GM04504 (cell line): ENCODE data around the gene KATNB1.
"Not testable (repeated sequence)": the region's sequence is repeated elsewhere in the genome, so short reads cannot be mapped to it uniquely, and the experiment has no call there.

Source experiments
- DNase-seq: peaks from one replicate; pipeline ENCODE4 v3.0.0-alpha.2; 2012; ENCODE audit warnings: low read depth

KATNB1 gene

DNA sequence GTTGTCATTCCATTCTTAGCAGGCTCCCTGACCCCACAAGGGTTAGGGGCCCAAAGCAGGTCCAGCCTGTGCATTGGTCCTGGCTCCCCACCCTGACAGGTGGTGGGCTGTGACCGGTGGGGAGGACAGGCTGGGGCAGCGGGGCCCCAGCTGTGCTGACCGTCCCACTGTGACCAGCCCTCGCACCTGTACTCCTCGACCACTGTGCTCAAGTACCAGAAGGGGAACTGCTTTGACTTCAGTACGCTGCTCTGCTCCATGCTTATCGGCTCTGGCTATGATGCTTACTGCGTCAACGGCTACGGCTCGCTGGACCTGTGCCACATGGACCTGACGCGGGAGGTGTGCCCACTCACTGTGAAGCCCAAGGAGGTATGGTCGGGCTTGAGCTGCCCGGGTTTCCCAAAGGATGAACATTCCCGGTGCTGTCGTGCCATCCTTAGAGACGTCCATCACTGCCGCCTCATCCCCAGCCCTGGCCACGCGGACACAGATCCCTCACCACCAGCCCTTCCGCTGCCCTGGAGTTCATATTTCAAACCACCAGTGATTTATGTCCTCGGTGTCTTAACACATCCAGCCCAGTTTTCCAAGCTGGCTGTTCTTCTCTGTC, 33.7 kb upstream of the KATNB1 start:
- no peak for DNase-seq

DNA sequence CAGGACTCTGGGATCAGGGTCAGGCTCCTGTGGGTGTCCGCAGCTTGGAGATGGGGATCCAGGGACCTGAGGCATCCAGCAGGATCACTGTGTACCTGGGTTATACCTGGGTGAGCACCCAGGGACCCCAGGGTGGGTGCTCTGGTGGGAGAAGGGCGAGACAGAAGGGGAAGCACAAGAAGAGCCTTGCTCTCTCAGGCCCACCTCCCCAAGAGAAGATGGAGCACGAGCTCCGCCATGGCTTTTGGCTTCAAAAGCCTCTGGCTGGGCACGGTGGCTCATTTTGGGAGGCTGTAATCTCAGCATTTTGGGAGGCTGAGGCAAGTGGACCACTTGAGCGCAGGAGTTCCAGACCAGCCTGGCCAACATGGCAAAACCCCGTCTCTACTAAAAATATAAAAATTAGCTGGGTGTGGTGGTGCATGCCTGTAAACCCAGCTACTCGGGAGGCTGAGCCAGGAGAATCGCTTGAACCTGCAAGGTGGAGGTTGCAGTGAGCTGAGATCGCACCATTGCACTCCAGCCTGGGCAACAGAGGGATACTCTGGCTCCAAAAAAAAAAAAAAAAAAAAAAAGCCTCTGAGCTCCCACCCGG, 32.1 kb upstream of the KATNB1 start:
- no peak for DNase-seq

DNA sequence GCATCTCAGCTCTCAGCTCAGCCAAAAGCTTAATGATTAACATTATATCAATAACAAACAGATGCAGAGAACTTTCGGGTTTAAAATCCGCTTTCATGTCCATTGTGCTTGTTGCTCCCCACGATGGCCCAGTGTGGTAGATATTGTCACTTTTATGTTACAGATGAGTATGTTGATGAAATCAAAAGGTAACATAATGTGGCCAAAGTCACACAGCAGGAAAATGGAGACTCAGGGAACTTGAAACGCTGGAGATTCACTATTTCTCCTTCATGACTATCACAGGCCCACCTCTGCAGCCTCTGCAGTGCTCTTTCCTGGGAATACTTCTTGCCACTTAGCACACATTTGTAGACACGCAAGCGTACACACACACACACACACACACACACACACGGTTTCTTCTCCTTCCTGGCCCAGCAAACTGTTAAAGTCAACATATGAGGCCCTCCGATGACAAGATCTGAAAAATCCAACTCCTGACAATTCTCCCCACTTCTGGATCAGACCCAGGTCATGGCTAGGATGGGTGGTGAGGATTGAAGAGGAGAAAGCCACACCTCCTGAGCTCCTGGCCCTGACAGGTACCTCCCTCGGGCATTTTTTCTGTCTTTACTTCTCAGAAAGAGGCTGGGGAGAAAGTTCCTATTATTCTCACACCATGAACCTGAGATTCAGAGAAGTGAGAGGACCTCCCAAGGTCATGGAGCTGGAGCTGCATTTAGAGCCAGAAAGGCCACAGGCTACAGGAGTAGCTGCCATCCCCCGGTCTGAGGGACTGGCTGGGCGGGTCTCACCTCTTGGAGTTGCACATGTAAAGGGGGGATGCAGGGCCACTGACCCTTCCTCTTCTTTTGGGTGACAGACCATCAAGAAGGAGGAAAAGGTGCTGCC, 31.3 kb upstream of the KATNB1 start:
- DNase-seq, result no peak

DNA sequence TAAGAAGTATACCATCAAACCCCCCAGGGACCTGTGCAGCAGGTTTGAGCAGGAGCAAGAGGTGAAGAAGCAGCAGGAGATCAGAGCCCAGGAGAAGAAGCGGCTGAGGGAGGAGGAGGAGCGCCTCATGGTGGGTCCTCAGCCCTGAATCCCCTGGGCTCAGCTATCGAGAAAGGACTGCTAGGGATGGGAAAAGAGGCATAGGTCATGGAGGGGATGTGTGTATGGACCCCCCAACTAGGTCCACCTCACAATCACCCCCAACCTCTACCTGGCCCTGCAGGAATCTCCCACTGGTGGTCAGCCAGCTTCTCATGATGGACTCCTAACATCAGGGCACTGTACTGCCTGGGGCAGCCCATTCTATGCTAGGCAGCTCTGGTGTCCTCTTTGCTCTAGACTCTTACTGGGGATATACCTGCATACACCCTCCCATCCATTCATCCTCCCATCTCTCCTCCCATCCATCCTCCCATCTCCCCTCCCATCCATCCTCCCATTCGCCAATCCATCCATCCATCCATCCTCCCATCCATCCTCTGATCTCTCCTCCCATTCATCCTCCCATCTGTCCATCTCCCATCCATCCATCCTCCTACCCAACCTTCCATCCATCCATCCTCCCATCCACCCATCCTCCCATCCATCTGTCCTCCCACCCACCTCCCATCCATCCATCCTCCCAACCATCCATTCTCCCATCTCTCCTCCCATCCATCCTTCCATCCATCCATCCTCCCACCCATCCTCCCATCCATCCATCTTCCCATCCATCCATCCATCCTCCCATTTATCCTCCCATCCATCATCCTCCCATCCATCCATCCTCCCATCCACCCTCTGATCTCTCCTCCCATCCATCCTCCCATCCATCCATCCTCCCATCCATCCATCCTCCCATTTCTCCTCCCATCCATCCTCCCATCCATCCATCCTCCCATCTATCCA, 30.4 kb upstream of the KATNB1 start:
- DNase-seq, result no peak

DNA sequence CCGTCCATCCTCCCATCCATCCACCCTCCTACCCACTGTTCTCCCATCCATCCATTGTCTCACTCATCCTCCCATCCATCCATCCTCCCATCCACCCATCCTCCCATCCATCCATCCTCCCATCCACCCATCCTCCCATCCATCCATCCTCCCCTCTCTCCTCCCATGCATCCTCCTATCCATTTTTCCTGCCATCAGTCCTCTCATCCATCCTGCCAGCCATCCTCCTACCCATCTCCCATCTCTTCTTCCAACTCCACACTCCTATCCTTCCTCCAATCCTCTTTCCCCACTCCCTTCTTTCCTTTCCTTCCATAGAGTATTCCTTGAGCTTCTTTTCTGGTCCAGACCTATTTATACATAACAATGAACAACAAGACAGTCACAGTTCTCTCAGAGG, 28.9 kb upstream of the KATNB1 start:
- DNase-seq, result no peak

DNA sequence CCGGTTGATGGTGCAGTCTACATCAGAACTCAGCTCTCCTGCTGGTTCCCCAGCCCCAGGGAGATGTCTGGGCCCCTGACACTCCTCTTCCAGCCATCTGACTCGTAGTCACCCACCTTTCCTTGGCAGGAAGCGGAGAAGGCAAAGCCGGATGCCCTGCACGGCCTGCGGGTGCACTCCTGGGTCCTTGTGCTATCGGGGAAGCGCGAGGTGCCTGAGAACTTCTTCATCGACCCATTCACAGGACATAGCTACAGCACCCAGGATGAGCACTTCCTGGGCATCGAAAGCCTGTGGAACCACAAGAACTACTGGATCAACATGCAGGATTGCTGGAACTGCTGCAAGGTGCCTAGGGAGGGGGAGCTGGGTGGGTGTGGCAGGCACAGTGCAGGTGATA, 28.2 kb upstream of the KATNB1 start:
- no peak for DNase-seq

DNA sequence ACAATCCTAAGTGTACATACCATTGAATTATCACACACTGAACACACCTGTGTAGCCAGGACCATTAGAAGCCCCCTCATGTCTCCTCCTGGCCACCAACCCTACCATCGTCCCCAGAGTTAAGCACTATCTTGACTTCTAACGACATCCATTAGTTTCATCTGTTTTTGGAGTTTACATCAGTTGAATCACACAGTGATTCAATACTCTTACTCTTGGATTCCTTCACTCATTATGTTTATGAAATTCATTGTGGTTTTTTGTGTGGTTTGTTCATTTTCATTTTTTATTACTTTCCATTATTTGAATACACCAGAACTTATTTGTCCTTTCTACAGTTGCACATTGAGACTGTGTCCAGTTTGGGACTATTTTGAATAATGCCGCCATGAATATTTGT, 27.4 kb upstream of the KATNB1 start:
- no peak for DNase-seq

DNA sequence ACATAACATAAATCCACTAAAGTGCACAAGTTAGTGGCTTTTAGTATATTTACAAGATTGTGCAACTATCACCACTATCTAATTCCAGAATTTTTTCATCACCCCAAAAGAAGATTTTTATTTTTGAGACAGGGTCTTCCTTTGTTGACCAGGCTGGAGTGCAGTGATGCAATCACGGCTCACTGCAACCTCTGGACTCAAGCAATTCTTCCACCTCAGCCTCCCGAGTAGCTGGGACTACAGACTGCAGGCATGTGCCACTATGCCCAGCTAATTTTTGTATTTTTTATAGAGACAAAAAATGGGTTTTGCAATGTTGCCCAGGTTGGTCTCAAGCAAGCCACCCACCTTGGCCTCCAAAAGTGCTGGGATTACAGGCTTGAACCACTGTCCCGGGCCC, 25.9 kb upstream of the KATNB1 start:
- DNase-seq, result no peak

DNA sequence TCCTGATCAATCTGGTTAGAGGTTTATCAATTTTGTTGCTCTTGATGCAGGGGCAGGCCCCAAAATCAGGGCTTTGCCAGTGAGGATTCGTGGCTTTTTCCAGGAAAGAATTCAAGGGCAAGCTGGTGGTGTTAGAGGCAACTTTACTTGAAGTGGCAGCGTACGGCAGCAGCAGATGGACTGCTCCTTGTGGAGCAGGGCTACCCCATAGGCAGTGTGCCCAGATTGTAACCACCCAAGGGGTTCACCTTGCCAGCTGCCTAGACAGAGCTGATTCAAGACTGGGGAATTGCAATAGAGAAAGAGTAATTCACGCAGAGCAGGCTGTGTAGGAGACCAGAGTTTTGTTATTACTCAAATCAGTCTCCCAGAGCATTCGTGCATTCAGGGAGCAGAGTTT, 24.2 kb upstream of the KATNB1 start:
- DNase-seq, result no peak

DNA sequence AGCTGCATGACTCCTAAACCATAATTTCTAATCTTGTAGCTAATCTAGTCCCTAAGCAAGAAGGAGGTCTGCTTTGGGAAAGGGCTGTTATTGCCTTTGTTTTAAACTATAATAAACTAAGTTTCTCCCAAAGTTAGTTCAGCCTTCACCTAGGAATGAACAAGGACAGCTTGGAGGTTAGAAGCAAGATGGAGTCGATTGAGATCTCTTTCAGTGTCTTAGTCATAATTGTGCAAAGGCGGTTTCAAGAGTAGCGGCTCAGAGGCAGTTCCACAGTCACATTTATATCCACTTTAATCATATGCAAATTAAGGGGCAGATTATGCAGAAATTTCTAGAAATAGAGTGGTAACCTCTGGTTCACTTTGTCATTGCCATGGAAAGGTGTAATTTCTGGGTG, 23.6 kb upstream of the KATNB1 start:
- no peak for DNase-seq

DNA sequence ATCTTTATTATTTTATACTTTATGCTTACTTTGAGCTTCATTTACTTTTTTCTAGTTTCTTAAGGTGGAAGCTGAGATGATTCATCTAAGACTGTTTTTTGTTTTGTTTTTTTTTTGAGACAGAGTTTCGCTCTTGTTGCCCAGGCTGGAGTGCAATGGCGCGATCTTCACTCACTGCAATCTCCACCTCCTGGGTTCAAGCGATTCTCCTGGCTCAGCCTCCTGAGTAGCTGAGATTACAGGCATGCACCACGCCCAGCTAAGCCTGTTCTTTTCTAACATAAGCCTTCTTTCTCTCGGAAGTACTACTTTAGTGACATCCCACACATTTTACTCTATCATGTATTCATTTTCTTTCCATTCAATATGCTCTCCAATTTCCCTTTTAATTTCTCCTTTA, 23.0 kb upstream of the KATNB1 start:
- DNase-seq, result not testable (repeated sequence)

DNA sequence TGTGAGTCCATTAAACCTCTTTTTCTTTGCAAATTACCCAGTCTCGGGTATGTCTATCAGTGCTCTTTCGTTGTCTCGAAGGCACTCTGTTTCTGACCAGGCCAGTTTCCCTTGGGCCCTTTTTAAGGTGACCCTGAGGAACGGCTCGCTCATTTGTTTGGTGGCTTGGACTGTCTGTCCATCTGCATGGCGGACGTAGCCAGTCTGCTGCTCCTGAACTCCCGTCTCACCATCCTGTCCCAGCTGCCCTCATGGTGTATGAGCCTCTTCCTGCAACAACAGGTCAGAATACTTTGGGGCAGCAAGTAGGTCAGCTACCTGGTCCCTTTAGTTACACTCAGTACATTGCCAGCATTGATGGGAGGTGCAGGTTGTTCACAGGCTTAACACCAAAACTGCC, 22.0 kb upstream of the KATNB1 start:
- no peak for DNase-seq

DNA sequence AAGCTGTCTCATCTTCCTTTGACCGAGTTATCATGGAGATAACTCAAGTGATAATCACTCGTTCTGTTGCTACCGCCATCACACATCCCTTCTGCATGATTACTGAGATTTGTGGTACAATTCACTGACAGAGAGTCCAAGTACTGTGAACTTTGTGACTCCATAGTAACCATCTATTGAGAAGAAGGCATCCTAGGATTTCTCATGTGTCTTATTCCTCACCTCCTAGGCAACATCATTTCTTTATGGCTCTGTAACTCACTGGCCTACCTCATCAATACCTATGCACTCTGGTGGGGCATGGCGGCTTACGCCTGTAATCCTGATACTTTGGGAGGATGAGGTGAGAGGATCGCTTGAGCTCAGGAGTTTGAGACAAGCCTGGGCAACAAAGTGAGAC, 21.5 kb upstream of the KATNB1 start:
- DNase-seq, result no peak

DNA sequence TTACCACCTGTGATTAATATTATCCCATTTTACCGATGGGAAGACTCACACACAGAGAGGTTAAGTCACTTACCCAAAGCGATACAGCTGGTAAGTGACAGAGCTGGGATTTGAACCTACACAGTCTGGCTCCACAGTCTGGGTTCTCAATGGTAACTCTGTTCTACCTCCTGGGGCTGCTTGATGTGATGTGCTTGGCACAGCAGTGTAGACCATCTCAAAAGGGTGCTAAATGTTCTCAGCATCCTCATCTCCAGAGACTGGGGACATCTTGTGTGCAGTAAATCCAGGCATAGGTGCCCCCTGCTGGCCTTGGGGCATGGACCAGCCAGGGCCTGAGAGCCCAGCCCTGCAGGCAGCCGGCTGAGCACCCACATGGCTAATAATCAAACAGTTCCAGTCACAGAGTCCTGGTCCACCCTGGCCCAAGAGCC, 15.4 kb upstream of the KATNB1 start:
- no peak for DNase-seq

DNA sequence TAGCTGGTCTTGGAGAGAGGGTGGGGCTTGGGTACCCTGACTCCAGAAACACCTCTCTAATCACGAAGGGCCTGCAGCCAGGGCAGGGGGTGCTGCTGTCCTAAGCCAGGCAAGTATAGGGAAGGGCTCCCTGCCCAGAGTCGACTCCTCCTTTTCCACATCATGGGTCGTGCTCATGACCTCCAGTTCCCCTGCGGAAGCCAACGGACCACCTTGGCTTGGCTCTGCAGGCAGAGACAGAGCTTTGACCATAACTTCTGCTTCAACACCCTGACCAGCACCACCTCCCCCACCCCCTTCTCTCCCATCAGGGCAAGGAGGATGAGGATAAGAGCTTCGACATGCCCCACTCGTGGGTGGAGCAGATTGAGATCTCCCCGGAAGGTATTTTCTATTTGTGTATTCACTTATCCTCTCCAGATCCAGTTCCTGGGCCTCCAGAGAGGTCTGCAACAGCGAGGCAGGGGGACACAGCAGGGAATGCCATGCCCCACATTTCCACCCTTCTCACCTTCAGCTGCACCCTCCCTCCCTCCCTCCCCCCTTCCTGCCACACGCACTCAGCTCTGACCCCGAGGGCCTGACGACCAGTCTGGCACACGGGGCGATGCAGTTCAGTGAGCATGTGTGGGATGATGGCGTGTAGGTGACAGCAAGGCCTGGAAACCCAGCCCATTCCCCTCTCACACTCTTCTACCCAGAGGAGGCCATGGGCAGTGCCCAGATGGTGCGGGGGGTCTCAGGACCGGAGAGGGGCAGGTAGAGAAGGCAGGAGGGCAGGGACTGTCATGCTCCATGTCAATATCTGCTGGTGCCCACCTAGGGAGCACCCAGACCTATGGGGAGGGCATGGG, 14.0 kb upstream of the KATNB1 start:
- no peak for DNase-seq

DNA sequence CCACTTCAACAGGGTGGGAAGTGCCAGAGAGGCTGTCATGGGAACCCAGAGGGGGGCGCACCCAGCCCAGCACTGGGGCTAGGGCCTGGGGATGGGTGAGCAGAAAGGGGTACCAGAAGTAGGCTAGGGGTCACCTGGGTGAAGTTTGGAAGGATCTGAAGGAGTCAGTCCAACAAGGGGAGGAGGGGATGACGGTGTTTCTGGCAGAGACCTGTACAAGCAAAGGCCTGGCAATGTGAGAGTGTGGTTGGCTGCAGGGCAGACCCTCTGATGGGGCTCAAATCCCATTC, 13.4 kb upstream of the KATNB1 start:
- no peak for DNase-seq

DNA sequence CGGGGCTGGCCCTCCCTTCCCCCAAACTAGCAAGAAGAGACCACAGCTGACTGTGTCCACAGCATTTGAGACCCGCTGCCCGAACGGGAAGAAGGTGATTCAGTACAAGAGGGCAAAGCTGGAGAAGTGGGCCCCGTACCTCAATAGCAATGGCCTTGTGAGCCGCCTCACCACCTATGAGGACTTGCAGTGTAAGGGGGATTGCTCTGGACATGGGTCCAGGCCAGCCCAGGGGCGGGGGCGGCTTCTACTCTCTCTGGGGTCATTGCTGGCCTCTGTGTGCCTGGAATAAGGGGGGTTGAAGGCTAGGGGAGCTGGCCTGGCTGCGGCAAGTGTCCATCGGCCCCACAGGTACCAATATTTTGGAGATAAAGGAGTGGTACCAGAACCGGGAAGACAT, 12.9 kb upstream of the KATNB1 start:
- no peak for DNase-seq

DNA sequence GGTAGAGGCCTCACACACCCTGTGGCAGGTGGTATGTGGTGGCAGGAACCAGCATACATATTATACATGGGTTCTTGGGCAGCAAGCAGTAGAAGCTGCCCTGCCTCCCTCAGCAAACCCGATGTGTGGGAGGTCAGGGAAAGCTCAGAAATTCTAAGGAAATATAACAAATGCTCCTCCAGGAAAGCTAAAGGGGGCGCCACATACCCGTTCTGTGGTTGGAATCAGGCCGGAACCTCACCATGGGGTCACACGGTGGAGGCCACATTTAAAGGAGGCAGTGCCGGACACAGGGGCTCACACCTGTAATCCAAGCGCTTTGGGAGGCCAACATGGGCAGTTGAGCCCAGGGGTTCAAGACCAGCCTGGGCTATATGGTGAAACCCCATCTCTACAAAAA, 12.4 kb upstream of the KATNB1 start:
- DNase-seq, result no peak

DNA sequence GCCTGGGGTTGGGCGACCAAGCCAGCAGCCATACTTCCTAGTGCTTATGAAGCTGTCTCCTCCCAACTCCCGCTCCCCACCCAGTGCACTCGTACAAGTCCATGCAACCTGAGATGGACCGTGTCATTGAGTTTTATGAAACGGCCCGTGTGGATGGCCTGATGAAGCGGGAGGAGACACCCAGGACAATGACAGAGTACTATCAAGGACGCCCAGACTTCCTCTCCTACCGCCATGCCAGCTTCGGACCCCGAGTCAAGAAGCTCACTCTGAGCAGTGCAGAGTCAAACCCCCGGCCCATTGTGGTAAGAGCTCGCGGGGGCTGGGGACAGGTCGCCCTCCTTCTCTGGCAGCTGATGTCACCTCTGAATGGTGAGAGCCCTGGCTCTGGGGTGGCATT, 11.0 kb upstream of the KATNB1 start:
- DNase-seq, result no peak

DNA sequence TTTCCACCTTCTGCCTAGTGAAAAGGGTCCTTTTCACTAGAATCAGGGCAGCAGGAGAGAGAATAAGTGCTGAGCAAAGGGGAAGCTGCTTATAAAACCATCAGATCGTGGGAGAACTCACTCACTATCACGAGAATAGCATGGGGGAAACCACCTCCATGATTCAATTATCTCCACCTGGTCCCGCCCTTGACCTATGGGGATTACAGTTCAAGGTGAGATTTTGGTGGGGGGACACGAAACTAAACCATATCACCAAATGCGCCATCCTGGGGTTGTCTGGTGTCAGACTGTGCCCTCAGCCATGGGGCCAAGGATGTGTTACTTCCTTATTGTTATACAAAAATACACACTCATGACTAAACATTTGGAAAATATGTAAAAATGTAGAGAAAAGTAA, 10.4 kb upstream of the KATNB1 start:
- no peak for DNase-seq

DNA sequence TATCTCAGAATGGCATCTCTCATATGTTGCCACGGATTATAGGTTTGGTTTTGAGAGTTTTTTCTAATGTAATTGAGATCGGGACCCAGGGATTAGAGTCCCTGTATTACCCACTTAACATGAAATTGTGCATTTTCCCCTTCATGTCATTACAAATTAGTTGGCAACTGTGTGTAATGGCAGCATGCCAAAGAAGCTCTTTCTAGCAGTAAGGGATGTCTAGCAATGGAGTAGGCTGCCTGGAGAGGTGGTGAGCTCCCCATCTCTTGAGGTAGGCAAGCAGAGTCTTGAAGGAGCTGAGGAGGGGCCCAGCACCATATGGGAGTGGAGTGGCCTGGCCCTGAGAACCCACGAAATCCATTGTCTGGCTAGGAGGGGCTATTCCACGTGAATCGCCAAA, 10.0 kb upstream of the KATNB1 start:
- no peak for DNase-seq

DNA sequence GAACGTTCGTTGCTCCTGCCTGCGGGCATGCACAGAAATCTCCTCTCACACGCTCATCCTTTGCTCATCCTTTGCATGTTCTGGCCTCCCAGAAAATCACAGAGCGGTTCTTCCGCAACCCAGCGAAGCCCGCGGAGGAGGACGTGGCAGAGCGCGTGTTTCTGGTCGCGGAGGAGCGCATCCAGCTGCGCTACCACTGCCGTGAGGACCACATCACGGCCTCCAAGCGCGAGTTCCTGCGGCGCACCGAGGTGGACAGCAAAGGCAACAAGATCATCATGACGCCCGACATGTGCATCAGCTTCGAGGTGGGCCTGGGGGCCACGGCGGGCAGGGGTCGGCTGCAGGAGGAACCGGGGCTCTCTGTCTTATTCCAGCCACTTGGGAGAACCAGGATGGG, 9.6 kb upstream of the KATNB1 start:
- no peak for DNase-seq
